DND-41 (cell line): ENCODE results near the gene TUBA3E.
"Not testable (repeated sequence)": the region's sequence is repeated elsewhere in the genome, so short reads cannot be mapped to it uniquely, and the experiment has no call there.

Experiments
- ATAC-seq: fragments of 200-7000 bp; cut with Tn5 transposase; 3 replicates; pipeline ENCODE4 v1.9.1; 2021; ENCODE audit warnings: low read depth; ENCODE audit not compliant: insufficient read depth
- DNase-seq: peaks from one replicate; pipeline ENCODE4 v3.0.0-alpha.2; 2020
- H2AFZ ChIP-seq: 2 replicates; pipeline ENCODE4 v1.6.0; 2012; ENCODE audit warnings: low read depth, low read length
- H3K27ac ChIP-seq: 2 replicates; pipeline ENCODE4 v1.5.1; 2012; ENCODE audit warnings: low read length, inconsistent platforms
- H3K27me3 ChIP-seq: fragments of 200-600 bp; sonication (generic); 2 replicates; pipeline ENCODE4 v1.6.0; 2012; ENCODE audit warnings: low read length, mild to moderate bottlenecking, inconsistent platforms; ENCODE audit not compliant: insufficient read depth, poor library complexity
- H3K36me3 ChIP-seq: 2 replicates; pipeline ENCODE4 v1.5.1; 2012; ENCODE audit warnings: low read length, inconsistent platforms; ENCODE audit not compliant: insufficient read depth
- H3K4me1 ChIP-seq: 2 replicates; pipeline ENCODE4 v1.5.1; 2012; ENCODE audit warnings: mild to moderate bottlenecking, low read length; ENCODE audit not compliant: insufficient read depth
- H3K4me2 ChIP-seq: 2 replicates; pipeline ENCODE4 v1.6.0; 2012; ENCODE audit warnings: mild to moderate bottlenecking, moderate library complexity, low read length, inconsistent platforms; ENCODE audit not compliant: insufficient read depth
- H3K4me3 ChIP-seq, 2 experiments: fragments of 200-600 bp in 1 of 2; shearing (Covaris generic) in 1 of 2; 2 replicates each; pipeline ENCODE4 v1.5.1; 2012 to 2016; ENCODE audit warnings: inconsistent platforms in 2 of 2, low read length in 2 of 2, mild to moderate bottlenecking in 2 of 2, low read depth in 1 of 2, moderate library complexity in 1 of 2
- H3K79me2 ChIP-seq: 2 replicates; pipeline ENCODE4 v1.6.0; 2012; ENCODE audit warnings: low read length, inconsistent platforms; ENCODE audit not compliant: insufficient read depth
- H3K9ac ChIP-seq: 2 replicates; pipeline ENCODE4 v1.6.0; 2012; ENCODE audit warnings: low read depth, mild to moderate bottlenecking, inconsistent platforms, low read length, moderate library complexity
- H3K9me3 ChIP-seq: 2 replicates; pipeline ENCODE4 v1.5.1; 2012; ENCODE audit warnings: low read length, moderate library complexity, mild to moderate bottlenecking, inconsistent platforms; ENCODE audit not compliant: insufficient read depth, severe bottlenecking
- H4K20me1 ChIP-seq: 2 replicates; pipeline ENCODE4 v1.6.0; 2012; ENCODE audit warnings: low read length; ENCODE audit not compliant: insufficient read depth
- EZH2 ChIP-seq: IDR thresholded peaks from 3 replicates; pipeline ENCODE4 v1.6.1; 2012; ENCODE audit warnings: borderline replicate concordance, low read depth, mild to moderate bottlenecking, moderate library complexity, low read length, inconsistent platforms; ENCODE audit not compliant: severe bottlenecking
- TF ChIP-seq, protein P1 (sequence below): IDR thresholded peaks from 2 replicates; pipeline ENCODE4 v1.5.1; 2012; ENCODE audit warnings: borderline replicate concordance, low read length, moderate library complexity, mild to moderate bottlenecking; ENCODE audit not compliant: poor library complexity, severe bottlenecking; ENCODE audit errors: extremely low read depth

TUBA3E gene

DNA sequence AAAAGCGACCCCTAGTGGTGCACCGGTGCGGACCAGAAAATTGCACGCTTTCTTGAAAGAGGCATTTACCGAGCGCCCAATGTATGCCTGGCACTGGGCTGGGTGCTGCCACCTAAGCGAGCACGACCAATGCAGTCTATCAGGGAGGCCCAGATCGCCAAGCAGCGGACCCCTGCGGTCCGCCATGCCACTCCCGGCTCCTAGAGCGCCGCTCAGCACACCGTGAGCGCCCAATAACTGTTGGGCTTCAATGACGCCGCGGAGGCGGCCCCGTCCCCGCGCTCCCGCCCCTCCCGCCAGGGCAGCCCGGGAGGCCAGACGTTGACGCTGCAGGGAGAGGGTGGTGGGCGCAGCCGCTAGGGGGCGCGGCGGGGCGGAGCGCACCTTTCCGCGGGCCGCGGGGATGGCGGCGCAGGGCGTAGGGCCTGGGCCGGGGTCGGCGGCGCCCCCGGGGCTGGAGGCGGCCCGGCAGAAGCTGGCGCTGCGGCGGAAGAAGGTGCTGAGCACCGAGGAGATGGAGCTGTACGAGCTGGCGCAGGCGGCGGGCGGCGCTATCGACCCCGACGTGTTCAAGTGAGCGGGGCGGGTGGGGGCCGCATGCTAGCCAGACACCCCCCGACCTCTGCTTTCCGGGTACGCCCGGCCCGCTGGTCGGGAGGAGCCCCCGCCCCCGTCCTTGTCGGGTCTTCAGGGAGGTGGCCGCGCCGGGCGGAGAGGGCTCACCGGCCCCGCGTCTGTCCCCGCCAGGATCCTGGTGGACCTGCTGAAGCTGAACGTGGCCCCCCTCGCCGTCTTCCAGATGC is 16.2 kb downstream of the TUBA3E start, which contains the start of gene MZT2B:
Gene MZT2B, plus strand, starts transcription at position 383 of the 803 bp plus-strand sequence. Its CDS starts 21 bp downstream, at position 404.
- TF ChIP-seq, protein P1, sequence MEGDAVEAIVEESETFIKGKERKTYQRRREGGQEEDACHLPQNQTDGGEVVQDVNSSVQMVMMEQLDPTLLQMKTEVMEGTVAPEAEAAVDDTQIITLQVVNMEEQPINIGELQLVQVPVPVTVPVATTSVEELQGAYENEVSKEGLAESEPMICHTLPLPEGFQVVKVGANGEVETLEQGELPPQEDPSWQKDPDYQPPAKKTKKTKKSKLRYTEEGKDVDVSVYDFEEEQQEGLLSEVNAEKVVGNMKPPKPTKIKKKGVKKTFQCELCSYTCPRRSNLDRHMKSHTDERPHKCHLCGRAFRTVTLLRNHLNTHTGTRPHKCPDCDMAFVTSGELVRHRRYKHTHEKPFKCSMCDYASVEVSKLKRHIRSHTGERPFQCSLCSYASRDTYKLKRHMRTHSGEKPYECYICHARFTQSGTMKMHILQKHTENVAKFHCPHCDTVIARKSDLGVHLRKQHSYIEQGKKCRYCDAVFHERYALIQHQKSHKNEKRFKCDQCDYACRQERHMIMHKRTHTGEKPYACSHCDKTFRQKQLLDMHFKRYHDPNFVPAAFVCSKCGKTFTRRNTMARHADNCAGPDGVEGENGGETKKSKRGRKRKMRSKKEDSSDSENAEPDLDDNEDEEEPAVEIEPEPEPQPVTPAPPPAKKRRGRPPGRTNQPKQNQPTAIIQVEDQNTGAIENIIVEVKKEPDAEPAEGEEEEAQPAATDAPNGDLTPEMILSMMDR, result peak; percentile 68
- peak within 1 kb of the TSS; percentile 92 for H3K4me2 ChIP-seq
- peaks cover 52% of the 10 kb centered on the region for H4K20me1 ChIP-seq
- peaks cover 43% of the 10 kb centered on the region for H3K36me3 ChIP-seq
- peak within 1 kb of the TSS; percentile 87 for H3K9ac ChIP-seq
- H3K4me3 ChIP-seq, result peak within 1 kb of the TSS; percentile 74 to 94
- peak within 1 kb of the TSS; percentile 78 for H2AFZ ChIP-seq
- peaks cover 89% of the 10 kb centered on the region for H3K79me2 ChIP-seq
- peaks cover 44% of the 10 kb centered on the region for H3K4me1 ChIP-seq
- not testable (repeated sequence) for H3K9me3 ChIP-seq, H3K27me3 ChIP-seq
- peak within 1 kb of the TSS; percentile 99 for H3K27ac ChIP-seq
- ATAC-seq, result peak; percentile 84
- DNase-seq, result peak; percentile 92

DNA sequence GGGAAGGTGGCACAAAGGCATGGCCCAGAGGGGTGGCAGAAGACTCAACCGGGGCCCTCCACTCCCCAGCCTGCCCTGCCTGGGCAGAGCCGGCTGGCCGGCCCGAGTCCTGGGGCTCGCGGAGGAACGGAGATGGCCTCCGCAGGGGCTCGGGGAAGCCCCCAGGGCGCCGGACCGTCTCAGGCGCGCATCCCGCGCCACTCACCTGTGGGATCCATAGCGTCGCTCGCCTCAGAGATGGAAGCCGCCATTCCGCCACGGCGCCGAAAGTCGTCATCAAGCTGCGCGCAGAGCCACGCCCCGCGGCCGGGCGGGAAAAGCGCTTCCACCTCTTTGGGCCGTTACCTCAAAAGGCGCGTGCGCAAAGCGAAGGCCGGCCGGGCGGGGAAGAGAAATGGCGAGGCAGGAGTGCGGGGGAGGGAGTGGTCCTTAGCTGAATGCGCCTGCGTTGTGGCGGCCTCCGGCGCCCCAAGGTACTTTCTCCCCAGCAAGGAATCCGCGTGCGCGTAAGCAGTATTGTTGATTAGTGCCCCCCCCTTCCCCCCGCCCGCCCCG is 16.8 kb downstream of the TUBA3E start, which contains the start of gene SMPD4:
Gene SMPD4, minus strand, starts transcription at position 278 of the 555 bp plus-strand sequence. CDS start 5,010 bp downstream, outside the sequence.
- peak within 1 kb of the TSS; percentile 74 to 94 for H3K4me3 ChIP-seq
- peaks cover 55% of the 10 kb centered on the region for H4K20me1 ChIP-seq
- peak within 1 kb of the TSS; percentile 92 for H3K4me2 ChIP-seq
- peak within 1 kb of the TSS; percentile 99 for H3K27ac ChIP-seq
- TF ChIP-seq EZH2, result no peak
- TF ChIP-seq, protein P1, result no peak
- H3K9ac ChIP-seq, result peak within 1 kb of the TSS; percentile 87
- H3K27me3 ChIP-seq, result no peaks in the 10 kb centered on the region
- no peaks in the 10 kb centered on the region for H3K9me3 ChIP-seq
- H2AFZ ChIP-seq, result peak within 1 kb of the TSS; percentile 78
- H3K4me1 ChIP-seq, result peaks cover 44% of the 10 kb centered on the region
- H3K79me2 ChIP-seq, result peaks cover 92% of the 10 kb centered on the region
- peak; percentile 97 for DNase-seq
- peak; percentile 64 for ATAC-seq
- peaks cover 47% of the 10 kb centered on the region for H3K36me3 ChIP-seq

DNA sequence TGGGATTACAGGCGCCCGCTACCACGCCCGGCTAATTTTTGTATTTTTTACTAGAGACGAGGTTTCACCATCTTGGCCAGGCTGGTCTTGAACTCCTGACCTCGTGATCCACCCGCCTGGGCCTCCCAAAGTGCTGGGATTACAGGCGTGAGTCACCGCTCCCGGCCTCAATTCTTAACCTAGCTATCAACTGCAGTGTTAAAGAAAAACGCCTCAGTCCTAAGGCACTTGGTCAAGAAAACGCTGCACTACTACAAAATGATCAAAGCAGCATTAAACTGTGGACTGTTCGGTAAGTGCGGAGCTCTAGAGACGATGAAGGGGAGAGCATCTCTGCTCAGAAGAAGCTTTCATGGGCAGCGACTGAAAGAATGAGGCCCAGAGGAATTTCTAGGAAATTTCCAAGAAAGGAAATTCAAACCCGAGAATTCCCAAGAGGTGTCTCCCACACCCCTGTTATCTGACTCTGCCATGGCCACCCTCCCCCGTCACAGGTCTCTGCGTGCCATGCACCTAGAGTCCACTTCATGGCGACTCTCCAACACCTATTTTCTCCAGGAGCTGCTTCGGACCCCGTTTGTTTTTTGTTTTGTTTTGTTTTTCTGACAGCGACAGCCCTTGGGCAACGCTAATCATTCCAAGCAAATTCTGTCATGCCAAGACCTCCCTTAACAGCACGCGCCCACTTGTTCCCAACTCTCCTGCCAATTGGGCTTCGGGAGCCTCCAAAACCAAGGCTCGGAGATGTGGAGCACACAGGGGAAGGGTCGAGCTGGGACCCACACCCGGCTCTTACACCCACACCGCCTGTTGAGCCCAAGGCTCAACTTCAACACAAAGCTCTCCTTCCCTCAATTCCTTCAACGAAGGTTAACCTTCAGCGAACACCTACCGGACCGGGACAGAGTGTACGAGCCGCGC is 17.6 kb downstream of the TUBA3E start:
- peak overlapping the region; percentile 99 for H3K27ac ChIP-seq
- DNase-seq, result not testable (repeated sequence)

DNA sequence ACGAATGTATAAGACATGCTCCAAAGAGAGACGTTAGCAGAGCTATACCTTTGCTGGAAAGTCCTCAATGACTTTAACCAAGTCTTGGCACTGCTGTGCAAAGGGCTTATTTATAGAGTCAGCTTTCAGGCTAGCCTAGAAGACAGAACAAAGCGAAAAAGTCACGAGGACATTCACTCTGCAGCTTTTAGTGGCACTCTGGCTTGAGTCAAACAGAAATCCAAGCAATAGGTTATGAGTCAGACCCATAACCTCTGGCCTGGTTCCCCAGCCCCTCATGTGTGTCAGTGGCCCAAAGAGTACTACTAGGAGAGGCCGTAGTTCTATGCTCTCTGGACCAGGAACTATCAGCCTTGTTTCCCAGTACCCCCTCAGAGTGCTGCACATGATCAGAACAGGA is 23.4 kb downstream of the TUBA3E start:
- H3K4me3 ChIP-seq, H3K4me2 ChIP-seq, H2AFZ ChIP-seq, ATAC-seq, H3K9me3 ChIP-seq, DNase-seq, H3K27ac ChIP-seq, H3K9ac ChIP-seq, H3K27me3 ChIP-seq: not testable (repeated sequence)
- Histone ChIP-seq H4K20me1 (peaks cover 53% of the 10 kb centered on the region), H3K4me1 (peaks cover 17% of the 10 kb centered on the region), H3K36me3 (peaks cover 78% of the 10 kb centered on the region), H3K79me2 (peaks cover 57% of the 10 kb centered on the region)

More for the DNA sequence above, 17.6 kb downstream of the TUBA3E start:
- Histone ChIP-seq H3K36me3 (peaks cover 45% of the 10 kb centered on the region), H3K4me3 (peak overlapping the region; percentile 74 to 94), H3K4me2 (peak overlapping the region; percentile 92), H3K4me1 (peaks cover 44% of the 10 kb centered on the region), H3K9ac (peak overlapping the region; percentile 87), H4K20me1 (peaks cover 50% of the 10 kb centered on the region), H2AFZ (peak overlapping the region; percentile 78), H3K79me2 (peaks cover 89% of the 10 kb centered on the region)
- H3K9me3 ChIP-seq, ATAC-seq, H3K27me3 ChIP-seq: not testable (repeated sequence)
